ENCODE results near the gene WDR83.

DNA sequence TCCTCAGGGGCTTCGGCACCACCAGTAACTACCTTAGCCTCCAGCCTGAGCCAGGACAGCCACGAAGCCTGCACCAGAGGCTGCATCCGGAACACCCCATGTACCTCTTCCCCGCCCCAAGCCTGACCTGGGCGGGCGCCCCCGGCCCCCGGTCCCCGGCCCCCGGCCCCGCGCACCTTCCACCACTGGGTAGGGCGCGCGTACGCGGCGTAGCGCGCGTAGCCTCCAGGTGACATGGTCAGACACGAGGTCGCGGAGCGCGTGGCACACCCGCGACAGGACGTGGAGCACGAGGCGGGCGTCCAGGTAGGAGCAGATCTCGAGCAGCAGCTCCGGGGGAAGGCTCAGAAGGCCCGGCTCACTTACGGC is 29.4 kb downstream of the WDR83 start:
- TF ChIP-seq, protein P1, sequence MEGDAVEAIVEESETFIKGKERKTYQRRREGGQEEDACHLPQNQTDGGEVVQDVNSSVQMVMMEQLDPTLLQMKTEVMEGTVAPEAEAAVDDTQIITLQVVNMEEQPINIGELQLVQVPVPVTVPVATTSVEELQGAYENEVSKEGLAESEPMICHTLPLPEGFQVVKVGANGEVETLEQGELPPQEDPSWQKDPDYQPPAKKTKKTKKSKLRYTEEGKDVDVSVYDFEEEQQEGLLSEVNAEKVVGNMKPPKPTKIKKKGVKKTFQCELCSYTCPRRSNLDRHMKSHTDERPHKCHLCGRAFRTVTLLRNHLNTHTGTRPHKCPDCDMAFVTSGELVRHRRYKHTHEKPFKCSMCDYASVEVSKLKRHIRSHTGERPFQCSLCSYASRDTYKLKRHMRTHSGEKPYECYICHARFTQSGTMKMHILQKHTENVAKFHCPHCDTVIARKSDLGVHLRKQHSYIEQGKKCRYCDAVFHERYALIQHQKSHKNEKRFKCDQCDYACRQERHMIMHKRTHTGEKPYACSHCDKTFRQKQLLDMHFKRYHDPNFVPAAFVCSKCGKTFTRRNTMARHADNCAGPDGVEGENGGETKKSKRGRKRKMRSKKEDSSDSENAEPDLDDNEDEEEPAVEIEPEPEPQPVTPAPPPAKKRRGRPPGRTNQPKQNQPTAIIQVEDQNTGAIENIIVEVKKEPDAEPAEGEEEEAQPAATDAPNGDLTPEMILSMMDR (conservative IDR thresholded peaks at IDR 0.05; ENCODE audit: low read depth, low read length): no peak
- TF ChIP-seq CEBPB (IDR thresholded peaks at IDR 0.05; ENCODE audit: low read depth, low read length): no peak
- TF ChIP-seq POLR2A (IDR thresholded peaks at IDR 0.05; ENCODE audit: low read depth, low read length): no peak
